Skin of body (tissue), 2 donors: ENCODE data around the gene TRIM45. TPM values are rescaled to one million over a fixed set of nuclear protein-coding genes. Genes with fewer than 3 reads are reported as not detected.
"Not testable (repeated sequence)": the region's sequence is repeated elsewhere in the genome, so short reads cannot be mapped to it uniquely, and the experiment has no call there.

Experiments used
- DNase-seq: peaks from one replicate; lab custom pipeline; 2025; lab: John Stamatoyannopoulos, UW
- total RNA-seq: library from RNA; depleted of rRNA; stranded (reverse); fragments of >200 nt; gene quantifications from one replicate; pipeline ENCODE4 v1.2.3, GENCODE V29; 2014

Gene TRIM45
- 6.9 TPM for total RNA-seq

- DNase-seq, result peak; percentile 95
These were observed at the start of gene TRIM45 for GRCh38 chr1:117121589-117122329. Gene TRIM45, minus strand, starts transcription at chr1:117121749. Its CDS starts 548 bp downstream, at chr1:117121201.

- no peak for DNase-seq
These were observed 48.5 kb upstream of the TRIM45 start for GRCh38 chr1:117169871-117170596.

GRCh38 chr1:117167402-117167801 is 45.9 kb upstream of the TRIM45 start:
- no peak for DNase-seq

- DNase-seq, result no peak
These were observed 44.5 kb upstream of the TRIM45 start for GRCh38 chr1:117166076-117166475.

GRCh38 chr1:117164209-117164608 is 42.7 kb upstream of the TRIM45 start:
- no peak for DNase-seq

- DNase-seq, result no peak
These were observed 41.3 kb upstream of the TRIM45 start for GRCh38 chr1:117162816-117163215.

GRCh38 chr1:117161887-117162286 is 40.3 kb upstream of the TRIM45 start:
- no peak for DNase-seq

- not testable (repeated sequence) for DNase-seq
These were observed 29.8 kb upstream of the TRIM45 start for GRCh38 chr1:117151305-117151704.

GRCh38 chr1:117150316-117150715 is 28.8 kb upstream of the TRIM45 start:
- DNase-seq, result no peak

GRCh38 chr1:117147856-117148588 is 26.5 kb upstream of the TRIM45 start:
- no peak for DNase-seq

- no peak for DNase-seq
These were observed 25.8 kb upstream of the TRIM45 start for GRCh38 chr1:117147341-117147831.

- no peak for DNase-seq
These were observed 25.2 kb upstream of the TRIM45 start for GRCh38 chr1:117146575-117147340.

- DNase-seq, result no peak
These were observed 24.5 kb upstream of the TRIM45 start for GRCh38 chr1:117146072-117146471.

- no peak for DNase-seq
These were observed 22.3 kb upstream of the TRIM45 start for GRCh38 chr1:117143871-117144270.

GRCh38 chr1:117143172-117143571 is 21.6 kb upstream of the TRIM45 start:
- no peak for DNase-seq

GRCh38 chr1:117142200-117142599 is 20.7 kb upstream of the TRIM45 start:
- DNase-seq, result no peak

GRCh38 chr1:117138561-117138960 is 17.0 kb upstream of the TRIM45 start:
- no peak for DNase-seq

- no peak for DNase-seq
These were observed 16.6 kb upstream of the TRIM45 start for GRCh38 chr1:117138106-117138505.

- DNase-seq, result no peak
These were observed 15.8 kb upstream of the TRIM45 start for GRCh38 chr1:117137281-117137855.

- DNase-seq, result no peak
These were observed 15.2 kb upstream of the TRIM45 start for GRCh38 chr1:117136749-117137148.

GRCh38 chr1:117135329-117135728 is 13.8 kb upstream of the TRIM45 start:
- no peak for DNase-seq
